Thymus (tissue), 11 donors: ENCODE measurements around the gene FAM83B. TPM values are rescaled to one million over a fixed set of nuclear protein-coding genes. Genes with fewer than 3 reads are reported as not detected.
"Not testable (repeated sequence)": the region's sequence is repeated elsewhere in the genome, so short reads cannot be mapped to it uniquely, and the experiment has no call there.

ENCODE experiments used
- DNase-seq, 9 donors: peaks; one replicate each; pipeline ENCODE4 v3.0.0-alpha.2; 2013; ENCODE audit warnings: low spot score in 9 of 9, low read depth in 6 of 9, missing footprints in 1 of 9
- H3K27ac ChIP-seq, 2 donors: one replicate each; pipeline ENCODE4 v1.5.1; 2013; ENCODE audit warnings: control low read depth in 1 of 2, low read depth in 1 of 2, low read length in 1 of 2, mild to moderate bottlenecking in 1 of 2, moderate library complexity in 1 of 2
- H3K27me3 ChIP-seq, 2 donors: one replicate each; pipeline ENCODE4 v1.5.1; 2013; ENCODE audit warnings: low read length in 1 of 2; ENCODE audit not compliant: control insufficient read depth in 2 of 2, insufficient read depth in 1 of 2
- H3K36me3 ChIP-seq, 2 donors: one replicate each; pipeline ENCODE4 v1.5.1; 2013; ENCODE audit warnings: low read length in 1 of 2, mild to moderate bottlenecking in 1 of 2, moderate library complexity in 1 of 2; ENCODE audit not compliant: control insufficient read depth in 2 of 2, insufficient read depth in 2 of 2
- H3K4me1 ChIP-seq, 2 donors: one replicate each; pipeline ENCODE4 v1.5.1; 2013; ENCODE audit warnings: low read length in 2 of 2; ENCODE audit not compliant: control insufficient read depth in 2 of 2, insufficient read depth in 2 of 2
- H3K4me3 ChIP-seq, 2 donors: one replicate each; pipeline ENCODE4 v1.5.1; 2013; ENCODE audit warnings: low read length in 2 of 2, control low read depth in 1 of 2, mild to moderate bottlenecking in 1 of 2
- H3K9me3 ChIP-seq, 2 donors: one replicate each; pipeline ENCODE4 v1.5.1; 2013; ENCODE audit warnings: low read length in 1 of 2, mild to moderate bottlenecking in 1 of 2; ENCODE audit not compliant: control insufficient read depth in 2 of 2, insufficient read depth in 1 of 2
- WGBS: extraction: QIAGEN DNeasy Blood & Tissue Kit; methylation state at CpG from one replicate; pipeline ENCODE4 v1.1.7; 2013; 5-methylcytosine and 5-hydroxymethylcytosine counted together
- polyA plus RNA-seq: library from polyadenylated mRNA; stranded (reverse); fragments of 200-250 nt; gene quantifications from one replicate; pipeline ENCODE4 v1.2.3, GENCODE V29; 2013
- total RNA-seq: library from RNA; stranded (reverse); fragments of 120-200 nt; gene quantifications from one replicate; pipeline ENCODE4 v1.2.4, GENCODE V29; 2013
- donor health status: healthy.

Gene FAM83B
- total and polyA plus RNA-seq, 2 donors: 2.0 to 6.6 TPM

GRCh38 chr6:54817236-54817635, 29.3 kb upstream of the FAM83B start:
- Histone ChIP-seq H3K36me3 (no peaks in the 10 kb centered on the region), H3K4me3 (no peak overlapping the region), H3K27ac (no peak overlapping the region), H3K4me1 (no peaks in the 10 kb centered on the region), H3K9me3 (no peaks in the 10 kb centered on the region), H3K27me3 (no peaks in the 10 kb centered on the region)
- DNase-seq: no peak
- 89% methylated on average over 2 of the region's 2 CpGs for WGBS

- DNase-seq: no peak
- WGBS: 88% methylated on average over 2 of the region's 2 CpGs
- no peak overlapping the region for H3K4me3 ChIP-seq
- H3K27ac ChIP-seq: no peak overlapping the region
- H3K36me3 ChIP-seq: no peaks in the 10 kb centered on the region
- no peaks in the 10 kb centered on the region for H3K4me1 ChIP-seq
- H3K9me3 ChIP-seq: no peaks in the 10 kb centered on the region
- no peaks in the 10 kb centered on the region for H3K27me3 ChIP-seq
These were observed 28.7 kb upstream of the FAM83B start for GRCh38 chr6:54817834-54818233.

GRCh38 chr6:54824225-54824624, 22.3 kb upstream of the FAM83B start:
- DNase-seq, H3K27ac ChIP-seq, H3K9me3 ChIP-seq, H3K4me1 ChIP-seq, H3K36me3 ChIP-seq, H3K27me3 ChIP-seq, H3K4me3 ChIP-seq: not testable (repeated sequence)
- 94% methylated on average over 6 of the region's 6 CpGs for WGBS

- no peaks in the 10 kb centered on the region for H3K27me3 ChIP-seq
- no peaks in the 10 kb centered on the region for H3K9me3 ChIP-seq
- no peak overlapping the region for H3K4me3 ChIP-seq
- H3K36me3 ChIP-seq: no peaks in the 10 kb centered on the region
- H3K4me1 ChIP-seq: no peaks in the 10 kb centered on the region
- DNase-seq: no peak
- no peak overlapping the region for H3K27ac ChIP-seq
- 78% methylated on average over 2 of the region's 2 CpGs for WGBS
These were observed 19.6 kb upstream of the FAM83B start for GRCh38 chr6:54827010-54827409.

- H3K27ac ChIP-seq: no peak overlapping the region
- H3K4me3 ChIP-seq: no peak overlapping the region
- no peaks in the 10 kb centered on the region for H3K9me3 ChIP-seq
- H3K27me3 ChIP-seq: no peaks in the 10 kb centered on the region
- DNase-seq: no peak
- no peaks in the 10 kb centered on the region for H3K36me3 ChIP-seq
- no peaks in the 10 kb centered on the region for H3K4me1 ChIP-seq
- 41% methylated on average over 1 of the region's 1 CpG for WGBS
These were observed 16.4 kb upstream of the FAM83B start for GRCh38 chr6:54830216-54830615.

- no peak overlapping the region for H3K27ac ChIP-seq
- WGBS: 97% methylated on average over 1 of the region's 1 CpG
- H3K4me3 ChIP-seq: no peak overlapping the region
- no peak for DNase-seq
- no peaks in the 10 kb centered on the region for H3K36me3 ChIP-seq
- no peaks in the 10 kb centered on the region for H3K4me1 ChIP-seq
- H3K9me3 ChIP-seq: no peaks in the 10 kb centered on the region
- H3K27me3 ChIP-seq: no peaks in the 10 kb centered on the region
These were observed 11.4 kb upstream of the FAM83B start for GRCh38 chr6:54835176-54835575.

- 6% methylated on average over 35 of the region's 35 CpGs for WGBS
- H3K4me3 ChIP-seq: peak overlapping the region; percentile 34 to 37
- peak overlapping the region; percentile 69 for H3K27ac ChIP-seq
- no peaks in the 10 kb centered on the region for H3K36me3 ChIP-seq
- peak in 1 of 9 donors; percentile 2 for DNase-seq
- peaks cover 12 to 31% of the 10 kb centered on the region in 2 donors for H3K27me3 ChIP-seq
- no peaks in the 10 kb centered on the region for H3K4me1 ChIP-seq
- H3K9me3 ChIP-seq: peaks cover 0 to 1% of the 10 kb centered on the region in 2 donors
These were observed 495 bp downstream of the FAM83B start for GRCh38 chr6:54846857-54847674.

- Histone ChIP-seq H3K27ac (peak overlapping the region; percentile 36 to 69), H3K36me3 (no peaks in the 10 kb centered on the region), H3K4me3 (no peak overlapping the region), H3K27me3 (peaks cover 12 to 31% of the 10 kb centered on the region in 2 donors), H3K4me1 (no peaks in the 10 kb centered on the region), H3K9me3 (peaks cover 0 to 1% of the 10 kb centered on the region in 2 donors)
- DNase-seq: no peak
- 88% methylated on average over 9 of the region's 9 CpGs for WGBS
These were observed 1.4 kb downstream of the FAM83B start for GRCh38 chr6:54847799-54848597.

- WGBS: 91% methylated on average over 2 of the region's 2 CpGs
- no peak overlapping the region for H3K27ac ChIP-seq
- H3K9me3 ChIP-seq: peaks cover 0 to 1% of the 10 kb centered on the region in 2 donors
- H3K4me3 ChIP-seq: no peak overlapping the region
- peaks cover 12 to 30% of the 10 kb centered on the region in 2 donors for H3K27me3 ChIP-seq
- no peaks in the 10 kb centered on the region for H3K36me3 ChIP-seq
- no peaks in the 10 kb centered on the region for H3K4me1 ChIP-seq
- DNase-seq: no peak
These were observed 3.5 kb downstream of the FAM83B start for GRCh38 chr6:54850114-54850513.
